ENCODE data around the gene MTNR1A. TPM values are rescaled to one million over a fixed set of nuclear protein-coding genes. Genes with fewer than 3 reads are reported as not detected.

Gene MTNR1A
- total RNA-seq, 1 donor from 2014 or later = not detected

- TF ChIP-seq CTCF (IDR thresholded peaks at IDR 0.05; ENCODE audit: insufficient read depth, low read length, poor library complexity, severe bottlenecking) = no peak
- Histone ChIP-seq H3K4me3 (ENCODE audit: low read depth, low read length) (no peak overlapping the region), H3K36me3 (ENCODE audit: control insufficient read depth, insufficient read depth, low read length) (peaks cover 4% of the 10 kb centered on the region), H3K27me3 (ENCODE audit: control insufficient read depth, insufficient read depth, low read length) (no peaks in the 10 kb centered on the region)
- DNase-seq (ENCODE audit: low read depth) = no peak
These were observed 36.3 kb upstream of the MTNR1A start for GRCh38 chr4:186591651-186592050.

GRCh38 chr4:186588503-186588902, 33.1 kb upstream of the MTNR1A start:
- H3K27me3 ChIP-seq (ENCODE audit: control insufficient read depth, insufficient read depth, low read length) = no peaks in the 10 kb centered on the region
- H3K36me3 ChIP-seq (ENCODE audit: control insufficient read depth, insufficient read depth, low read length) = peaks cover 4% of the 10 kb centered on the region
- no peak overlapping the region for H3K4me3 ChIP-seq (ENCODE audit: low read depth, low read length)
- DNase-seq (ENCODE audit: low read depth) = no peak
- TF ChIP-seq CTCF (IDR thresholded peaks at IDR 0.05; ENCODE audit: insufficient read depth, low read length, poor library complexity, severe bottlenecking) = no peak

GRCh38 chr4:186587416-186588018, 32.1 kb upstream of the MTNR1A start:
- Histone ChIP-seq H3K4me3 (ENCODE audit: low read depth, low read length) (no peak overlapping the region), H3K36me3 (ENCODE audit: control insufficient read depth, insufficient read depth, low read length) (peaks cover 4% of the 10 kb centered on the region), H3K27me3 (ENCODE audit: control insufficient read depth, insufficient read depth, low read length) (no peaks in the 10 kb centered on the region)
- peak; percentile 82 for TF ChIP-seq CTCF (IDR thresholded peaks at IDR 0.05; ENCODE audit: insufficient read depth, low read length, poor library complexity, severe bottlenecking)
- no peak for DNase-seq (ENCODE audit: low read depth)

- DNase-seq (ENCODE audit: low read depth) = no peak
- Histone ChIP-seq H3K4me3 (ENCODE audit: low read depth, low read length) (no peak overlapping the region), H3K36me3 (ENCODE audit: control insufficient read depth, insufficient read depth, low read length) (peaks cover 4% of the 10 kb centered on the region), H3K27me3 (ENCODE audit: control insufficient read depth, insufficient read depth, low read length) (no peaks in the 10 kb centered on the region)
- no peak for TF ChIP-seq CTCF (IDR thresholded peaks at IDR 0.05; ENCODE audit: insufficient read depth, low read length, poor library complexity, severe bottlenecking)
These were observed 30.8 kb upstream of the MTNR1A start for GRCh38 chr4:186586205-186586604.

GRCh38 chr4:186584912-186585311, 29.5 kb upstream of the MTNR1A start:
- no peak for TF ChIP-seq CTCF (IDR thresholded peaks at IDR 0.05; ENCODE audit: insufficient read depth, low read length, poor library complexity, severe bottlenecking)
- Histone ChIP-seq H3K36me3 (ENCODE audit: control insufficient read depth, insufficient read depth, low read length) (peaks cover 4% of the 10 kb centered on the region), H3K27me3 (ENCODE audit: control insufficient read depth, insufficient read depth, low read length) (no peaks in the 10 kb centered on the region), H3K4me3 (ENCODE audit: low read depth, low read length) (no peak overlapping the region)
- DNase-seq (ENCODE audit: low read depth) = no peak

- DNase-seq (ENCODE audit: low read depth) = no peak
- H3K4me3 ChIP-seq (ENCODE audit: low read depth, low read length) = no peak overlapping the region
- peaks cover 2% of the 10 kb centered on the region for H3K36me3 ChIP-seq (ENCODE audit: control insufficient read depth, insufficient read depth, low read length)
- no peaks in the 10 kb centered on the region for H3K27me3 ChIP-seq (ENCODE audit: control insufficient read depth, insufficient read depth, low read length)
- TF ChIP-seq CTCF (IDR thresholded peaks at IDR 0.05; ENCODE audit: insufficient read depth, low read length, poor library complexity, severe bottlenecking) = no peak
These were observed 26.1 kb upstream of the MTNR1A start for GRCh38 chr4:186581421-186581820.
